ENCODE results near the gene CEP41.

- TF ChIP-seq POLR2A (IDR thresholded peaks at IDR 0.05): no peak
- TF ChIP-seq, protein P1, sequence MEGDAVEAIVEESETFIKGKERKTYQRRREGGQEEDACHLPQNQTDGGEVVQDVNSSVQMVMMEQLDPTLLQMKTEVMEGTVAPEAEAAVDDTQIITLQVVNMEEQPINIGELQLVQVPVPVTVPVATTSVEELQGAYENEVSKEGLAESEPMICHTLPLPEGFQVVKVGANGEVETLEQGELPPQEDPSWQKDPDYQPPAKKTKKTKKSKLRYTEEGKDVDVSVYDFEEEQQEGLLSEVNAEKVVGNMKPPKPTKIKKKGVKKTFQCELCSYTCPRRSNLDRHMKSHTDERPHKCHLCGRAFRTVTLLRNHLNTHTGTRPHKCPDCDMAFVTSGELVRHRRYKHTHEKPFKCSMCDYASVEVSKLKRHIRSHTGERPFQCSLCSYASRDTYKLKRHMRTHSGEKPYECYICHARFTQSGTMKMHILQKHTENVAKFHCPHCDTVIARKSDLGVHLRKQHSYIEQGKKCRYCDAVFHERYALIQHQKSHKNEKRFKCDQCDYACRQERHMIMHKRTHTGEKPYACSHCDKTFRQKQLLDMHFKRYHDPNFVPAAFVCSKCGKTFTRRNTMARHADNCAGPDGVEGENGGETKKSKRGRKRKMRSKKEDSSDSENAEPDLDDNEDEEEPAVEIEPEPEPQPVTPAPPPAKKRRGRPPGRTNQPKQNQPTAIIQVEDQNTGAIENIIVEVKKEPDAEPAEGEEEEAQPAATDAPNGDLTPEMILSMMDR (IDR thresholded peaks at IDR 0.05): no peak
These were observed 73.6 kb downstream of the CEP41 start for GRCh38 chr7:130367088-130367755.

Measured in lower leg skin (tissue), 3 donors.